K562 (cell line): Measurements from ENCODE around the gene CEP126. TPM values are rescaled to one million over a fixed set of nuclear protein-coding genes. Genes with fewer than 3 reads are reported as not detected.

Experiments used
- ATAC-seq: fragments of 200-7000 bp; cut with Tn5 transposase; 3 replicates; pipeline ENCODE4 v1.9.1; 2020; ENCODE audit warnings: moderate library complexity
- BruUV-seq: library from RNA; stranded (reverse); fragments of 400-500 nt; replicated peaks from 2 replicates; lab custom pipeline; 2021; lab: Mats Ljungman, UMichigan
- CTCF ChIA-PET: fragments of 300-600 bp; formaldehyde crosslinking; extraction: SDS; loops from one replicate; lab custom pipeline; 2021; ENCODE audit warnings: low intra/inter-chr PET ratio; lab: Yijun Ruan, JAX
- POLR2A ChIA-PET: fragments of 300-600, 350-650 bp; sonication (Branson Sonifier 250); formaldehyde crosslinking; extraction: SDS; loops from one replicate; lab custom pipeline; 2021; ENCODE audit warnings: antibody characterized with exemption, inconsistent platforms; lab: Yijun Ruan, JAX
- DNase-seq, 4 experiments: peaks; one replicate each; pipeline versions ENCODE4 v3.0.0 to v3.0.0-alpha.2; 2011 to 2018; ENCODE audit warnings: low spot score in 3 of 4, mixed read lengths in 3 of 4; ENCODE audit errors: extremely low read depth in 1 of 4
- FAIRE-seq: peaks from 2 replicates; lab custom pipeline; 2011; peaks lifted over from hg19 to GRCh38; lab: Jason Lieb, UNC
- H2AFZ ChIP-seq: 2 replicates; pipeline ENCODE4 v1.6.0; 2011; ENCODE audit warnings: low read depth, low read length, control low read depth, inconsistent platforms
- H3K27ac ChIP-seq: fragments of 200-600 bp; 3 replicates; pipeline ENCODE4 v1.8.0; 2011; ENCODE audit warnings: low read depth, mild to moderate bottlenecking, control low read depth, inconsistent platforms, low read length, moderate library complexity, mixed read lengths; ENCODE audit errors: extremely low read depth
- H3K27me3 ChIP-seq, 2 experiments: fragments of 300-600 bp in 1 of 2; 2 replicates in 1 of 2; 3 replicates in 1 of 2; pipeline versions ENCODE4 v1.6.0 to v1.8.0; 2011; ENCODE audit warnings: inconsistent platforms in 2 of 2, low read length in 2 of 2, mild to moderate bottlenecking in 1 of 2, mixed read lengths in 1 of 2, moderate library complexity in 1 of 2; ENCODE audit not compliant: control insufficient read depth in 2 of 2, insufficient read depth in 2 of 2
- H3K36me3 ChIP-seq: fragments of 300-600 bp; 3 replicates; pipeline ENCODE4 v1.8.0; 2011; ENCODE audit warnings: mild to moderate bottlenecking, low read length, inconsistent platforms; ENCODE audit not compliant: control insufficient read depth, insufficient read depth
- H3K4me1 ChIP-seq, 2 experiments: fragments of 200-600 bp in 1 of 2; replicated peaks in 1 of 2; 2 replicates in 1 of 2; 3 replicates in 1 of 2; pipeline versions ENCODE4 v1.5.1 to v1.8.0; 2011; ENCODE audit warnings: inconsistent platforms in 2 of 2, low read length in 2 of 2, mild to moderate bottlenecking in 1 of 2, mixed read lengths in 1 of 2, moderate library complexity in 1 of 2; ENCODE audit not compliant: control insufficient read depth in 2 of 2, insufficient read depth in 2 of 2
- H3K4me2 ChIP-seq: 2 replicates; pipeline ENCODE4 v1.6.1; 2011; ENCODE audit warnings: low read length, control low read depth, inconsistent platforms, mixed read lengths; ENCODE audit not compliant: insufficient read depth
- H3K4me3 ChIP-seq: fragments of 200-600 bp; sonication (generic), shearing (Covaris generic); 2 replicates; pipeline ENCODE4 v1.5.1; 2016; ENCODE audit warnings: control low read depth, inconsistent platforms
- H3K79me2 ChIP-seq: fragments of 200-600 bp; 3 replicates; pipeline ENCODE4 v1.8.0; 2011; ENCODE audit warnings: low read length, inconsistent platforms; ENCODE audit not compliant: control insufficient read depth, insufficient read depth
- H3K9ac ChIP-seq, 2 experiments: 2 replicates each; pipeline versions ENCODE4 v1.6.0 to v1.6.1; 2011; ENCODE audit warnings: low read depth in 2 of 2, low read length in 2 of 2, control low read depth in 1 of 2, inconsistent platforms in 1 of 2, mild to moderate bottlenecking in 1 of 2, mixed read lengths in 1 of 2; ENCODE audit not compliant: insufficient read depth in 1 of 2
- H3K9me1 ChIP-seq: one replicate; pipeline ENCODE4 v1.6.0; 2011; ENCODE audit warnings: inconsistent platforms, mild to moderate bottlenecking, low read length, moderate library complexity; ENCODE audit not compliant: control insufficient read depth, insufficient read depth
- H3K9me3 ChIP-seq: replicated peaks from 2 replicates; pipeline ENCODE4 v1.5.1; 2011; ENCODE audit warnings: low read depth, low read length, inconsistent platforms; ENCODE audit not compliant: control insufficient read depth, insufficient read depth
- H4K20me1 ChIP-seq: replicated peaks from 2 replicates; pipeline ENCODE4 v1.6.1; 2011; ENCODE audit warnings: low read length, inconsistent platforms, mixed read lengths; ENCODE audit not compliant: control insufficient read depth, insufficient read depth
- ZNF146 ChIP-seq: IDR thresholded peaks from one replicate; pipeline ENCODE4 v1.6.1; 2018; ENCODE audit warnings: missing compliant biosample characterization; ENCODE audit not compliant: unreplicated experiment
- ZNF76 ChIP-seq: fragments of 250-450 bp; sonication (Bioruptor Pico); IDR thresholded peaks from 2 replicates; pipeline ENCODE4 v1.4.0; 2020; ENCODE audit warnings: mild to moderate bottlenecking, moderate library complexity, borderline replicate concordance
- in situ Hi-C: fragments of 300-500 bp; cut with MboI; formaldehyde crosslinking; loops from 4 replicates; pipeline ENCODE4 v1.15.0; 2018; ENCODE audit warnings: inconsistent platforms, mixed read lengths
- intact Hi-C: fragments of 100-400 bp; cut with micrococcal nuclease; formaldehyde crosslinking; loops from 2 replicates; pipeline ENCODE4 v1.14.2; 2022
- polyA plus RNA-seq, 8 experiments: library from polyadenylated mRNA; depleted of rRNA in 4 of 8; stranded (reverse) in 5 of 8; unstranded in 3 of 8; fragments of >200 nt; fragmentation: Nextera tagmentation in 2 of 8; fragmentation: Illumina TruSeq in 1 of 8; extraction: Ambion mirVana in 2 of 8; extraction: Trizol in 1 of 8; gene quantifications; 2 replicates each; pipeline versions ENCODE4 v1.2.1 to v1.2.3, GENCODE V29; 2011 to 2014; ENCODE audit warnings: inconsistent platforms in 1 of 8, missing spikeins in 1 of 8
- total RNA-seq, 7 experiments: library from RNA; depleted of rRNA in 6 of 7; stranded (reverse); fragments of >200 nt in 6 of 7; fragmentation: Illumina TruSeq in 2 of 7; extraction: Trizol in 2 of 7; gene quantifications; 2 replicates each; pipeline versions ENCODE4 v1.2.1 to v1.2.3, GENCODE V29; 2011 to 2021; ENCODE audit warnings: low replicate concordance in 1 of 7
- TF ChIP-seq, protein P1 (sequence below): fragments of 250-450 bp; sonication (Bioruptor Pico); IDR thresholded peaks from 2 replicates; pipeline ENCODE4 v1.4.0; 2020

CEP126 gene
- total and polyA plus RNA-seq, 9 of the 15 experiments (the other 6 are each of a cell fraction or from before 2014, with no cell fraction given), result 0.01 to 0.11 (median 0.07) TPM; not detected in 3

- Histone ChIP-seq H3K79me2 (no peaks in the 10 kb centered on the region), H3K4me2 (no peak overlapping the region), H3K9me1 (no peaks in the 10 kb centered on the region), H3K27ac (no peak overlapping the region), H4K20me1 (no peaks in the 10 kb centered on the region), H3K27me3 (no peaks in the 10 kb centered on the region), H3K36me3 (no peaks in the 10 kb centered on the region), H3K4me3 (no peak overlapping the region), H3K9ac (no peak overlapping the region), H3K9me3 (no peaks in the 10 kb centered on the region), H3K4me1 (peaks cover 0 to 8% of the 10 kb centered on the region in 2 experiments; a peak in 1 of 5 replicates), H2AFZ (no peak overlapping the region)
- ATAC-seq, result no peak
- no peak for FAIRE-seq
- DNase-seq, result no peak
- CTCF ChIA-PET, result no interaction called here
- BruUV-seq, result no TSS peak
- in situ Hi-C loops, result no loop called here
- POLR2A ChIA-PET, result no interaction called here
- TF ChIP-seq, protein P1, sequence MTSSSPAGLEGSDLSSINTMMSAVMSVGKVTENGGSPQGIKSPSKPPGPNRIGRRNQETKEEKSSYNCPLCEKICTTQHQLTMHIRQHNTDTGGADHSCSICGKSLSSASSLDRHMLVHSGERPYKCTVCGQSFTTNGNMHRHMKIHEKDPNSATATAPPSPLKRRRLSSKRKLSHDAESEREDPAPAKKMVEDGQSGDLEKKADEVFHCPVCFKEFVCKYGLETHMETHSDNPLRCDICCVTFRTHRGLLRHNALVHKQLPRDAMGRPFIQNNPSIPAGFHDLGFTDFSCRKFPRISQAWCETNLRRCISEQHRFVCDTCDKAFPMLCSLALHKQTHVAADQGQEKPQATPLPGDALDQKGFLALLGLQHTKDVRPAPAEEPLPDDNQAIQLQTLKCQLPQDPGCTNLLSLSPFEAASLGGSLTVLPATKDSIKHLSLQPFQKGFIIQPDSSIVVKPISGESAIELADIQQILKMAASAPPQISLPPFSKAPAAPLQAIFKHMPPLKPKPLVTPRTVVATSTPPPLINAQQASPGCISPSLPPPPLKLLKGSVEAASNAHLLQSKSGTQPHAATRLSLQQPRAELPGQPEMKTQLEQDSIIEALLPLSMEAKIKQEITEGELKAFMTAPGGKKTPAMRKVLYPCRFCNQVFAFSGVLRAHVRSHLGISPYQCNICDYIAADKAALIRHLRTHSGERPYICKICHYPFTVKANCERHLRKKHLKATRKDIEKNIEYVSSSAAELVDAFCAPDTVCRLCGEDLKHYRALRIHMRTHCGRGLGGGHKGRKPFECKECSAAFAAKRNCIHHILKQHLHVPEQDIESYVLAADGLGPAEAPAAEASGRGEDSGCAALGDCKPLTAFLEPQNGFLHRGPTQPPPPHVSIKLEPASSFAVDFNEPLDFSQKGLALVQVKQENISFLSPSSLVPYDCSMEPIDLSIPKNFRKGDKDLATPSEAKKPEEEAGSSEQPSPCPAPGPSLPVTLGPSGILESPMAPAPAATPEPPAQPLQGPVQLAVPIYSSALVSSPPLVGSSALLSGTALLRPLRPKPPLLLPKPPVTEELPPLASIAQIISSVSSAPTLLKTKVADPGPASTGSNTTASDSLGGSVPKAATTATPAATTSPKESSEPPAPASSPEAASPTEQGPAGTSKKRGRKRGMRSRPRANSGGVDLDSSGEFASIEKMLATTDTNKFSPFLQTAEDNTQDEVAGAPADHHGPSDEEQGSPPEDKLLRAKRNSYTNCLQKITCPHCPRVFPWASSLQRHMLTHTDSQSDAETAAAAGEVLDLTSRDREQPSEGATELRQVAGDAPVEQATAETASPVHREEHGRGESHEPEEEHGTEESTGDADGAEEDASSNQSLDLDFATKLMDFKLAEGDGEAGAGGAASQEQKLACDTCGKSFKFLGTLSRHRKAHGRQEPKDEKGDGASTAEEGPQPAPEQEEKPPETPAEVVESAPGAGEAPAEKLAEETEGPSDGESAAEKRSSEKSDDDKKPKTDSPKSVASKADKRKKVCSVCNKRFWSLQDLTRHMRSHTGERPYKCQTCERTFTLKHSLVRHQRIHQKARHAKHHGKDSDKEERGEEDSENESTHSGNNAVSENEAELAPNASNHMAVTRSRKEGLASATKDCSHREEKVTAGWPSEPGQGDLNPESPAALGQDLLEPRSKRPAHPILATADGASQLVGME (CRISPR knock-in tag), result no peak
- TF ChIP-seq ZNF146 (CRISPR knock-in tag), result no peak
- TF ChIP-seq ZNF76 (CRISPR knock-in tag), result no peak
- intact Hi-C loops, result no loop called here
These were observed 2.4 kb downstream of the CEP126 start for GRCh38 chr11:101917226-101917625.
